A549 (cell line): Measurements from ENCODE around the gene SFT2D2. TPM values are rescaled to one million over a fixed set of nuclear protein-coding genes. Genes with fewer than 3 reads are reported as not detected.
"Not testable (repeated sequence)": the region's sequence is repeated elsewhere in the genome, so short reads cannot be mapped to it uniquely, and the experiment has no call there.

Experiments used
- ATAC-seq, 2 experiments: fragments of 200-7000 bp in 1 of 2; fragments of >200 bp in 1 of 2; cut with Nextera tagmentation in 1 of 2; cut with Tn5 transposase in 1 of 2; 3 replicates each; pipeline versions ENCODE4 v1.8.0 to v1.9.1; 2018 to 2020; ENCODE audit warnings: mild to moderate bottlenecking in 1 of 2, moderate library complexity in 1 of 2
- CTCF ChIA-PET: fragments of 300-600 bp; sonication (Branson Sonifier 250); formaldehyde crosslinking; extraction: SDS; loops from one replicate; lab custom pipeline; 2021; ENCODE audit warnings: antibody characterized with exemption, inconsistent platforms; lab: Yijun Ruan, JAX
- POLR2A ChIA-PET: fragments of 350-600 bp; formaldehyde crosslinking; extraction: SDS; loops from one replicate; lab custom pipeline; 2021; ENCODE audit warnings: antibody characterized with exemption, inconsistent platforms; lab: Yijun Ruan, JAX
- DNase-seq, 2 experiments: peaks; one replicate each; pipeline versions ENCODE4 v3.0.0 to v3.0.0-alpha.2; 2011 to 2016; ENCODE audit warnings: low read depth in 1 of 2, low spot score in 1 of 2
- FAIRE-seq: peaks from 2 replicates; lab custom pipeline; 2011; peaks lifted over from hg19 to GRCh38; lab: Jason Lieb, UNC
- H3K27ac ChIP-seq, 2 experiments: fragments of >200 bp; sonication (Bioruptor Twin); formaldehyde crosslinking; 3 replicates each; pipeline ENCODE4 v1.5.1; 2016 to 2017
- H3K4me1 ChIP-seq: fragments of >200 bp; sonication (Bioruptor Twin); formaldehyde crosslinking; 3 replicates; pipeline ENCODE4 v1.6.1; 2016
- H3K4me2 ChIP-seq: fragments of >200 bp; sonication (Bioruptor Twin); formaldehyde crosslinking; 3 replicates; pipeline ENCODE4 v1.6.1; 2016
- H3K4me3 ChIP-seq: fragments of >200 bp; sonication (Bioruptor Twin); formaldehyde crosslinking; 3 replicates; pipeline ENCODE4 v1.5.1; 2016
- H3K9me3 ChIP-seq: fragments of >200 bp; sonication (Bioruptor Twin); formaldehyde crosslinking; 3 replicates; pipeline ENCODE4 v1.6.1; 2016
- BHLHE40 ChIP-seq: IDR thresholded peaks from 2 replicates; pipeline ENCODE4 v1.6.1; 2012; ENCODE audit warnings: low read depth, low read length, inconsistent platforms
- EHMT2 ChIP-seq: fragments of 200-600 bp; sonication (generic); IDR thresholded peaks from 2 replicates; pipeline ENCODE4 v1.6.1; 2016; ENCODE audit warnings: antibody characterized with exemption, low read depth, mild to moderate bottlenecking, moderate library complexity
- EP300 ChIP-seq, 2 experiments: fragments of >200 bp; sonication (Bioruptor Twin); formaldehyde crosslinking; IDR thresholded peaks; 2 replicates in 1 of 2; 3 replicates in 1 of 2; pipeline ENCODE4 v1.6.1; 2016 to 2017
- HDAC2 ChIP-seq: fragments of 200-600 bp; sonication (generic); IDR thresholded peaks from 2 replicates; pipeline ENCODE4 v1.6.1; 2016
- HOXB13 ChIP-seq: fragments of 250-450 bp; sonication (Bioruptor Pico); IDR thresholded peaks from 2 replicates; pipeline ENCODE4 v1.5.0; 2020; ENCODE audit warnings: low read depth, mild to moderate bottlenecking, moderate library complexity
- HOXB5 ChIP-seq: fragments of 250-450 bp; sonication (Bioruptor Pico); IDR thresholded peaks from 2 replicates; pipeline ENCODE4 v1.5.0; 2020; ENCODE audit warnings: mild to moderate bottlenecking, moderate library complexity
- JUN ChIP-seq, 2 experiments: fragments of >200 bp; sonication (Bioruptor Twin); formaldehyde crosslinking; IDR thresholded peaks; 2 replicates in 1 of 2; 3 replicates in 1 of 2; pipeline ENCODE4 v1.6.1; 2016 to 2017
- JUNB ChIP-seq: fragments of >200 bp; sonication (Bioruptor Twin); formaldehyde crosslinking; IDR thresholded peaks from 2 replicates; pipeline ENCODE4 v1.6.1; 2016
- KDM1A ChIP-seq: fragments of 200-600 bp; sonication (generic); IDR thresholded peaks from 2 replicates; pipeline ENCODE4 v1.6.1; 2016; ENCODE audit warnings: low read depth, mild to moderate bottlenecking
- MYC ChIP-seq: IDR thresholded peaks from 2 replicates; pipeline ENCODE4 v1.6.1; 2012; ENCODE audit warnings: mild to moderate bottlenecking, inconsistent platforms, low read length, improper control_type of control experiment, borderline replicate concordance
- NR3C1 ChIP-seq: fragments of >200 bp; sonication (Bioruptor Twin); formaldehyde crosslinking; IDR thresholded peaks from 3 replicates; pipeline ENCODE4 v1.6.1; 2017
- PHF8 ChIP-seq: fragments of 200-600 bp; sonication (generic); IDR thresholded peaks from 2 replicates; pipeline ENCODE4 v1.6.1; 2016; ENCODE audit warnings: low read depth, mild to moderate bottlenecking, antibody characterized with exemption, moderate library complexity, borderline replicate concordance
- RAD21 ChIP-seq, 2 experiments: fragments of >200 bp in 1 of 2; sonication (Bioruptor Twin) in 1 of 2; formaldehyde crosslinking in 1 of 2; IDR thresholded peaks in 1 of 2; conservative IDR thresholded peaks in 1 of 2; 2 replicates in 1 of 2; 3 replicates in 1 of 2; pipeline ENCODE4 v1.6.1; 2012 to 2018; ENCODE audit warnings: inconsistent platforms in 1 of 2
- RARB ChIP-seq: fragments of 250-450 bp; sonication (Bioruptor Pico); IDR thresholded peaks from 2 replicates; pipeline ENCODE4 v1.8.0; 2021; ENCODE audit warnings: mild to moderate bottlenecking, moderate library complexity
- RCOR1 ChIP-seq: fragments of 150-350 bp; IDR thresholded peaks from 2 replicates; pipeline ENCODE4 v1.6.1; 2014; ENCODE audit warnings: antibody characterized with exemption, low read length, low read depth
- RNF2 ChIP-seq: fragments of 200-600 bp; sonication (generic); IDR thresholded peaks from 2 replicates; pipeline ENCODE4 v1.6.1; 2016; ENCODE audit warnings: low read depth, mild to moderate bottlenecking, antibody characterized with exemption, moderate library complexity, borderline replicate concordance
- ZSCAN20 ChIP-seq: fragments of 250-450 bp; sonication (Bioruptor Pico); IDR thresholded peaks from 2 replicates; pipeline ENCODE4 v1.8.0; 2022; ENCODE audit warnings: mild to moderate bottlenecking, moderate library complexity
- WGBS: methylation state at CpG from one replicate; pipeline ENCODE4 v1.1.6; 2017; ENCODE audit errors: missing lambda C conversion rate; 5-methylcytosine and 5-hydroxymethylcytosine counted together
- polyA plus RNA-seq, 4 experiments: library from polyadenylated mRNA; depleted of rRNA in 3 of 4; stranded (reverse); fragments of >200 nt; fragmentation: RNase III in 1 of 4; extraction: RNeasy Plus Mini Kit Qiagen cat#74134 plus additional on column Dnase treatment in 1 of 4; gene quantifications; 2 replicates in 3 of 4; 3 replicates in 1 of 4; pipeline ENCODE4 v1.2.3, GENCODE V29; 2011 to 2017
- TF ChIP-seq, protein P1 (sequence below): fragments of 250-450 bp; sonication (Bioruptor Pico); IDR thresholded peaks from 2 replicates; pipeline ENCODE4 v1.5.0; 2021; ENCODE audit warnings: mild to moderate bottlenecking, moderate library complexity, borderline replicate concordance
- TF ChIP-seq, protein P2 (sequence below): fragments of >200 bp; sonication (Bioruptor Twin); formaldehyde crosslinking; IDR thresholded peaks from 2 replicates; pipeline ENCODE4 v1.6.1; 2016
- TF ChIP-seq, protein P3 (sequence below): fragments of 200-600 bp; sonication (generic); IDR thresholded peaks from 2 replicates; pipeline ENCODE4 v1.6.1; 2016; ENCODE audit warnings: antibody characterized with exemption, mild to moderate bottlenecking, moderate library complexity
- TF ChIP-seq, protein P4 (sequence below): IDR thresholded peaks from 2 replicates; pipeline ENCODE4 v1.6.1; 2012; ENCODE audit warnings: low read depth, borderline replicate concordance
- TF ChIP-seq, protein P5 (sequence below): fragments of 250-450 bp; sonication (Bioruptor Pico); IDR thresholded peaks from 2 replicates; pipeline ENCODE4 v1.5.0; 2020; ENCODE audit warnings: low read depth, mild to moderate bottlenecking, moderate library complexity
- TF ChIP-seq, protein P6 (sequence below): fragments of 450-650 bp; IDR thresholded peaks from 2 replicates; pipeline ENCODE4 v1.6.1; 2014; ENCODE audit warnings: antibody characterized with exemption
- TF ChIP-seq, protein P7 (sequence below): fragments of 150-350 bp; IDR thresholded peaks from 2 replicates; pipeline ENCODE4 v1.6.1; 2014; ENCODE audit warnings: low read depth, mild to moderate bottlenecking, low read length

The SFT2D2 gene
- polyA plus RNA-seq, 2 of the 4 experiments (the other 2 are of a cell fraction): 12.8 to 40.1 TPM

DNA sequence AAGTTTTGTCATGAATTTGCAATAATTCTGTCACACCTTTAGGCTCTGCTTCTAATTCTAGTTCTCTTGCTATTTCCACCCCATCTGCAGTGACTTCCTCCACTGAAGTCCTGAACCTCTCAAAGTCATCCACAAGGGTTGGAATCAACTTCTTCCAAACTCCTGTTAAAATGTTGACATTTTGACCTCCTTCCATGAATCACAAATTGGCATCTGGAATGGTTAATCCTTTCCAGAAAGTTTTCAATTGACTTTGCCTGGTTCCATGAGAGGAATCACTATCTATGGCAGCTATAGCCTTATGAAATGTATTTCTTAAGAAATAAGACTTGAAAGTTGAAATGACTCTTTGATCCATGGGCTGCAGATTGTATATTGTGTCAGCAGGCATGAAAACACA lies 19.7 kb upstream of the SFT2D2 start:
- Histone ChIP-seq H3K4me3 (no peak overlapping the region), H3K27ac (no peak overlapping the region), H3K4me2 (no peak overlapping the region), H3K4me1 (no peaks in the 10 kb centered on the region), H3K9me3 (0 out of 3 replicates have a peak, but pooled peaks cover under 1% of the 10 kb centered on the region)
- POLR2A ChIA-PET: no interaction called here
- CTCF ChIA-PET: no interaction called here
- ATAC-seq (no peak), DNase-seq (no peak), FAIRE-seq (no peak)
- TF ChIP-seq EHMT2: no peak
- no peak for TF ChIP-seq JUN (IDR thresholded peaks at IDR 0.05)
- no peak for TF ChIP-seq PHF8
- TF ChIP-seq RNF2: no peak
- TF ChIP-seq MYC: no peak
- TF ChIP-seq KDM1A: no peak
- TF ChIP-seq, protein P1, sequence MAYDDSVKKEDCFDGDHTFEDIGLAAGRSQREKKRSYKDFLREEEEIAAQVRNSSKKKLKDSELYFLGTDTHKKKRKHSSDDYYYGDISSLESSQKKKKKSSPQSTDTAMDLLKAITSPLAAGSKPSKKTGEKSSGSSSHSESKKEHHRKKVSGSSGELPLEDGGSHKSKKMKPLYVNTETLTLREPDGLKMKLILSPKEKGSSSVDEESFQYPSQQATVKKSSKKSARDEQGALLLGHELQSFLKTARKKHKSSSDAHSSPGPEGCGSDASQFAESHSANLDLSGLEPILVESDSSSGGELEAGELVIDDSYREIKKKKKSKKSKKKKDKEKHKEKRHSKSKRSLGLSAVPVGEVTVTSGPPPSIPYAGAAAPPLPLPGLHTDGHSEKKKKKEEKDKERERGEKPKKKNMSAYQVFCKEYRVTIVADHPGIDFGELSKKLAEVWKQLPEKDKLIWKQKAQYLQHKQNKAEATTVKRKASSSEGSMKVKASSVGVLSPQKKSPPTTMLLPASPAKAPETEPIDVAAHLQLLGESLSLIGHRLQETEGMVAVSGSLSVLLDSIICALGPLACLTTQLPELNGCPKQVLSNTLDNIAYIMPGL: no peak
- TF ChIP-seq HOXB5 (CRISPR knock-in tag): no peak
- no peak for TF ChIP-seq HDAC2
- TF ChIP-seq, protein P2, sequence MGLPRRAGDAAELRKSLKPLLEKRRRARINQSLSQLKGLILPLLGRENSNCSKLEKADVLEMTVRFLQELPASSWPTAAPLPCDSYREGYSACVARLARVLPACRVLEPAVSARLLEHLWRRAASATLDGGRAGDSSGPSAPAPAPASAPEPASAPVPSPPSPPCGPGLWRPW: no peak
- TF ChIP-seq JUNB: no peak

DNA sequence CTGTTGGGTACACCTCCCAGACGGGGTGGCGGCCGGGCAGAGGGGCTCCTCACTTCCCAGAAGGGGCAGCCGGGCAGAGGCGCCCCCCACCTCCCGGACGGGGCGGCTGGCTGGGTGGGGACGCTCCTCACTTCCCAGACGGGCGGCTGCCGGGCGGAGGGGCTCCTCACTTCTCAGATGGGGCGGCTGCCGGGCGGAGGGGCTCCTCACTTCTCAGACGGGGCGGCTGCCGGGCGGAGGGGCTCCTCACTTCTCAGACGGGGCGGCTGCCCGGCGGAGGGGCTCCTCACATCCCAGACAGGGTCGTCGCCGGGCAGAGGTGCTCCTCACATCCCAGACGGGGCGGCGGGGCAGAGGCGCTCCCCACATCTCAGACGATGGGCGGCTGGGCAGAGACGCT lies 18.1 kb upstream of the SFT2D2 start:
- H3K27ac ChIP-seq, FAIRE-seq, ATAC-seq, POLR2A ChIA-PET, H3K4me2 ChIP-seq, H3K4me3 ChIP-seq, CTCF ChIA-PET, DNase-seq, H3K4me1 ChIP-seq, H3K9me3 ChIP-seq: not testable (repeated sequence)
- 94% methylated on average over 11 of the region's 34 CpGs for WGBS

DNA sequence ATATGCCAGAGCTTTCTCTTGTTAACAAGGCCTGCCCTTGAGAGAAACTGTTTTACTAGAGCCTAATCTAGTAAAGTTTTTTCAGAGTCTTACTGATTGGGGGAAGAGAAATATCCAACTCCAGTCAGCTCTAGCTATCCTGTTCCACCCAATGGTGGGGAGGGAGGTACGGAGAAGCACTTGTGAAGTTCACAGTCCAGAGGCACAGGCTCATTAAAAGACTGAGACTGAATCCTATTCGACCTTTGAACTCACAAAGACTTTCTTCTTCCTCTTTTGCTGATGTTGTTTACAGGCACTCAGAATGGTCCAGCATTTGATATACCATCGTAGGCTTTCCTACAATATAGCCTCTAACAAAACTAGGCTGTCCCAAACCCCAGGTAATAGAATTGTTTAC lies 15.5 kb upstream of the SFT2D2 start:
- ATAC-seq: no peak
- Histone ChIP-seq H3K4me2 (no peak overlapping the region), H3K4me3 (no peak overlapping the region), H3K4me1 (no peaks in the 10 kb centered on the region), H3K27ac (no peak overlapping the region), H3K9me3 (peaks cover 10% of the 10 kb centered on the region; the same call in 2 of the 3 replicates)
- 78% methylated on average over 3 of the region's 3 CpGs for WGBS
- ChIA-PET CTCF (interaction anchor here (2.5 kb wide), 1 partner anchor 25 kb away, joined by 6 read pairs; no protein-coding TSS in a partner anchor), POLR2A (no interaction called here)
- no peak for FAIRE-seq
- no peak for DNase-seq
- TF ChIP-seq JUN (IDR thresholded peaks at IDR 0.05) (no peak), RAD21 (conservative IDR thresholded peaks at IDR 0.05 in 1 of 2, IDR thresholded peaks at IDR 0.05 in 1 of 2) (no peak), NR3C1 (no peak), EP300 (IDR thresholded peaks at IDR 0.05) (no peak), RCOR1 (no peak), ZSCAN20 (no peak), BHLHE40 (no peak), HOXB13 (CRISPR knock-in tag) (no peak), MYC (no peak), RARB (CRISPR knock-in tag) (no peak)
- TF ChIP-seq, protein P2: no peak
- TF ChIP-seq, protein P3, sequence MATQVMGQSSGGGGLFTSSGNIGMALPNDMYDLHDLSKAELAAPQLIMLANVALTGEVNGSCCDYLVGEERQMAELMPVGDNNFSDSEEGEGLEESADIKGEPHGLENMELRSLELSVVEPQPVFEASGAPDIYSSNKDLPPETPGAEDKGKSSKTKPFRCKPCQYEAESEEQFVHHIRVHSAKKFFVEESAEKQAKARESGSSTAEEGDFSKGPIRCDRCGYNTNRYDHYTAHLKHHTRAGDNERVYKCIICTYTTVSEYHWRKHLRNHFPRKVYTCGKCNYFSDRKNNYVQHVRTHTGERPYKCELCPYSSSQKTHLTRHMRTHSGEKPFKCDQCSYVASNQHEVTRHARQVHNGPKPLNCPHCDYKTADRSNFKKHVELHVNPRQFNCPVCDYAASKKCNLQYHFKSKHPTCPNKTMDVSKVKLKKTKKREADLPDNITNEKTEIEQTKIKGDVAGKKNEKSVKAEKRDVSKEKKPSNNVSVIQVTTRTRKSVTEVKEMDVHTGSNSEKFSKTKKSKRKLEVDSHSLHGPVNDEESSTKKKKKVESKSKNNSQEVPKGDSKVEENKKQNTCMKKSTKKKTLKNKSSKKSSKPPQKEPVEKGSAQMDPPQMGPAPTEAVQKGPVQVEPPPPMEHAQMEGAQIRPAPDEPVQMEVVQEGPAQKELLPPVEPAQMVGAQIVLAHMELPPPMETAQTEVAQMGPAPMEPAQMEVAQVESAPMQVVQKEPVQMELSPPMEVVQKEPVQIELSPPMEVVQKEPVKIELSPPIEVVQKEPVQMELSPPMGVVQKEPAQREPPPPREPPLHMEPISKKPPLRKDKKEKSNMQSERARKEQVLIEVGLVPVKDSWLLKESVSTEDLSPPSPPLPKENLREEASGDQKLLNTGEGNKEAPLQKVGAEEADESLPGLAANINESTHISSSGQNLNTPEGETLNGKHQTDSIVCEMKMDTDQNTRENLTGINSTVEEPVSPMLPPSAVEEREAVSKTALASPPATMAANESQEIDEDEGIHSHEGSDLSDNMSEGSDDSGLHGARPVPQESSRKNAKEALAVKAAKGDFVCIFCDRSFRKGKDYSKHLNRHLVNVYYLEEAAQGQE: no peak
- TF ChIP-seq, protein P4, sequence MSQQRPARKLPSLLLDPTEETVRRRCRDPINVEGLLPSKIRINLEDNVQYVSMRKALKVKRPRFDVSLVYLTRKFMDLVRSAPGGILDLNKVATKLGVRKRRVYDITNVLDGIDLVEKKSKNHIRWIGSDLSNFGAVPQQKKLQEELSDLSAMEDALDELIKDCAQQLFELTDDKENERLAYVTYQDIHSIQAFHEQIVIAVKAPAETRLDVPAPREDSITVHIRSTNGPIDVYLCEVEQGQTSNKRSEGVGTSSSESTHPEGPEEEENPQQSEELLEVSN: no peak
- TF ChIP-seq, protein P5, sequence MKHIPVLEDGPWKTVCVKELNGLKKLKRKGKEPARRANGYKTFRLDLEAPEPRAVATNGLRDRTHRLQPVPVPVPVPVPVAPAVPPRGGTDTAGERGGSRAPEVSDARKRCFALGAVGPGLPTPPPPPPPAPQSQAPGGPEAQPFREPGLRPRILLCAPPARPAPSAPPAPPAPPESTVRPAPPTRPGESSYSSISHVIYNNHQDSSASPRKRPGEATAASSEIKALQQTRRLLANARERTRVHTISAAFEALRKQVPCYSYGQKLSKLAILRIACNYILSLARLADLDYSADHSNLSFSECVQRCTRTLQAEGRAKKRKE (CRISPR knock-in tag): no peak
- TF ChIP-seq, protein P6, sequence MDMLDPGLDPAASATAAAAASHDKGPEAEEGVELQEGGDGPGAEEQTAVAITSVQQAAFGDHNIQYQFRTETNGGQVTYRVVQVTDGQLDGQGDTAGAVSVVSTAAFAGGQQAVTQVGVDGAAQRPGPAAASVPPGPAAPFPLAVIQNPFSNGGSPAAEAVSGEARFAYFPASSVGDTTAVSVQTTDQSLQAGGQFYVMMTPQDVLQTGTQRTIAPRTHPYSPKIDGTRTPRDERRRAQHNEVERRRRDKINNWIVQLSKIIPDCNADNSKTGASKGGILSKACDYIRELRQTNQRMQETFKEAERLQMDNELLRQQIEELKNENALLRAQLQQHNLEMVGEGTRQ: no peak
- TF ChIP-seq, protein P7, sequence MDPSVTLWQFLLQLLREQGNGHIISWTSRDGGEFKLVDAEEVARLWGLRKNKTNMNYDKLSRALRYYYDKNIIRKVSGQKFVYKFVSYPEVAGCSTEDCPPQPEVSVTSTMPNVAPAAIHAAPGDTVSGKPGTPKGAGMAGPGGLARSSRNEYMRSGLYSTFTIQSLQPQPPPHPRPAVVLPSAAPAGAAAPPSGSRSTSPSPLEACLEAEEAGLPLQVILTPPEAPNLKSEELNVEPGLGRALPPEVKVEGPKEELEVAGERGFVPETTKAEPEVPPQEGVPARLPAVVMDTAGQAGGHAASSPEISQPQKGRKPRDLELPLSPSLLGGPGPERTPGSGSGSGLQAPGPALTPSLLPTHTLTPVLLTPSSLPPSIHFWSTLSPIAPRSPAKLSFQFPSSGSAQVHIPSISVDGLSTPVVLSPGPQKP: no peak
